HFFc6 (cell line): ENCODE results near the gene PCDHB4. TPM values are rescaled to one million over a fixed set of nuclear protein-coding genes. Genes with fewer than 3 reads are reported as not detected.
"Not testable (repeated sequence)": the region's sequence is repeated elsewhere in the genome, so short reads cannot be mapped to it uniquely, and the experiment has no call there.

Experiments used
- DNase-seq: peaks from one replicate; pipeline ENCODE4 v3.0.0-alpha.2; 2018
- H3K27ac Mint-ChIP-seq: 2 replicates; pipeline ENCODE4 v1.8.0; 2020; ENCODE audit warnings: mild to moderate bottlenecking, mixed read lengths
- H3K27me3 Mint-ChIP-seq: 2 replicates; pipeline ENCODE4 v1.8.0; 2021; ENCODE audit warnings: mild to moderate bottlenecking, moderate library complexity, mixed read lengths; ENCODE audit not compliant: insufficient read depth
- H3K36me3 Mint-ChIP-seq: 2 replicates; pipeline ENCODE4 v1.8.0; 2021; ENCODE audit warnings: low read depth, mixed read lengths
- H3K4me1 Mint-ChIP-seq: 2 replicates; pipeline ENCODE4 v1.8.0; 2020; ENCODE audit warnings: low read depth, mixed read lengths
- H3K4me3 Mint-ChIP-seq: 2 replicates; pipeline ENCODE4 v1.8.0; 2020; ENCODE audit warnings: mild to moderate bottlenecking, moderate library complexity, mixed read lengths
- H3K9me3 Mint-ChIP-seq: 2 replicates; pipeline ENCODE4 v1.8.0; 2020; ENCODE audit warnings: mild to moderate bottlenecking, mixed read lengths
- total RNA-seq, 6 experiments: library from RNA; stranded (reverse); fragmentation: NEBNext Ultra II Directional; extraction: Animal tissue kit (Norgen Biotek cat#: 25700); gene quantifications; 2 replicates in 1 of 6; 3 replicates in 5 of 6; pipeline ENCODE4 v1.2.3, GENCODE V29; 2021
- TF ChIP-seq, protein P1 (sequence below): fragments of 200-600 bp; sonication (generic); IDR thresholded peaks from 2 replicates; pipeline ENCODE4 v1.5.0; 2021; ENCODE audit warnings: antibody characterized with exemption, mild to moderate bottlenecking

PCDHB4 gene
- total RNA-seq, 6 experiments from 2014 or later: 0.24 to 0.80 (median 0.51) TPM

- H3K27me3 Mint-ChIP-seq: peaks cover 2% of the 10 kb centered on the region; the same call in 1 of the 2 replicates
- H3K9me3 Mint-ChIP-seq: peaks cover 37% of the 10 kb centered on the region
- H3K36me3 Mint-ChIP-seq: peaks cover 3% of the 10 kb centered on the region
Measured at GRCh38 chr5:141105350-141105749, 16.3 kb upstream of the PCDHB4 start.

DNA sequence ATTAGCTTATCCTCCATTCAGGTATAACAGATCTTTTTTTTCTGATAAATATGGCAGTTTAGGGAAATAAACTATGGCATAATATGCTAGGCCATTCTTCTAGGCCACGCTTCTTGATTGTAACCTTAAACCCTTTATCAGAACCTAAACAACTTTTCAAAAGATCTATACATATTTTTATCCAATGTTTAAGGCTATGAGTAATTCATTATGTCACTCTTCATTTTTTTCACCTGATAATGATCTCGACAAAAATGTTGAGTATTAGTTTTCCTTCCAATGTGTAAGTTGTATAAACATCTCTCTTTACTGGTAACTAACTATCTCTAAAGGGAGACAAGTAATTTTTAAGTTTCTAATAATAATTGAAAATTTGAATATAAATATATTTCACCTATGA, 2.4 kb upstream of the PCDHB4 start:
- Mint-ChIP-seq H3K4me3 (no peak overlapping the region), H3K27me3 (no peaks in the 10 kb centered on the region; the same call in none of the 2 replicates)
- no peak for DNase-seq

More at GRCh38 chr5:141105350-141105749, 16.3 kb upstream of the PCDHB4 start:
- no peak for DNase-seq
- no peak overlapping the region for H3K4me3 Mint-ChIP-seq
- H3K27ac Mint-ChIP-seq: no peak overlapping the region
- TF ChIP-seq, protein P1, sequence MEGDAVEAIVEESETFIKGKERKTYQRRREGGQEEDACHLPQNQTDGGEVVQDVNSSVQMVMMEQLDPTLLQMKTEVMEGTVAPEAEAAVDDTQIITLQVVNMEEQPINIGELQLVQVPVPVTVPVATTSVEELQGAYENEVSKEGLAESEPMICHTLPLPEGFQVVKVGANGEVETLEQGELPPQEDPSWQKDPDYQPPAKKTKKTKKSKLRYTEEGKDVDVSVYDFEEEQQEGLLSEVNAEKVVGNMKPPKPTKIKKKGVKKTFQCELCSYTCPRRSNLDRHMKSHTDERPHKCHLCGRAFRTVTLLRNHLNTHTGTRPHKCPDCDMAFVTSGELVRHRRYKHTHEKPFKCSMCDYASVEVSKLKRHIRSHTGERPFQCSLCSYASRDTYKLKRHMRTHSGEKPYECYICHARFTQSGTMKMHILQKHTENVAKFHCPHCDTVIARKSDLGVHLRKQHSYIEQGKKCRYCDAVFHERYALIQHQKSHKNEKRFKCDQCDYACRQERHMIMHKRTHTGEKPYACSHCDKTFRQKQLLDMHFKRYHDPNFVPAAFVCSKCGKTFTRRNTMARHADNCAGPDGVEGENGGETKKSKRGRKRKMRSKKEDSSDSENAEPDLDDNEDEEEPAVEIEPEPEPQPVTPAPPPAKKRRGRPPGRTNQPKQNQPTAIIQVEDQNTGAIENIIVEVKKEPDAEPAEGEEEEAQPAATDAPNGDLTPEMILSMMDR: no peak
- peaks cover 5% of the 10 kb centered on the region for H3K4me1 Mint-ChIP-seq

DNA sequence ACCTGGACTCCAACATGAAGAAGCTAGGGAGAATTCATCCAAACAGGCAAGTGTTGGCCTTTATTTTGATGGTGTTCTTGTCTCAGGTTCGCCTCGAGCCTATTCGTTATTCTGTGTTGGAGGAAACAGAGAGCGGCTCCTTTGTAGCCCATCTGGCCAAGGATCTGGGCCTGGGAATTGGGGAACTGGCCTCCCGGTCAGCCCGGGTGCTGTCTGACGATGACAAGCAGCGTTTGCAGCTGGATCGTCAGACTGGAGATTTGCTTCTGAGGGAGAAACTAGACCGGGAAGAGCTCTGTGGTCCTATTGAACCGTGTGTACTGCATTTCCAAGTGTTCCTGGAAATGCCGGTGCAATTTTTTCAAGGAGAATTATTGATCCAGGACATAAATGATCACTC, 367 bp downstream of the PCDHB4 start:
- H3K4me1 Mint-ChIP-seq: no peaks in the 10 kb centered on the region
- H3K27ac Mint-ChIP-seq: no peak overlapping the region
- DNase-seq: no peak
- no peaks in the 10 kb centered on the region; the same call in 1 of the 2 replicates for H3K27me3 Mint-ChIP-seq
- H3K36me3 Mint-ChIP-seq: peaks cover 7% of the 10 kb centered on the region
- peaks cover 13% of the 10 kb centered on the region for H3K9me3 Mint-ChIP-seq
- TF ChIP-seq, protein P1: no peak
- peak overlapping the region; percentile 41; the same call in 1 of the 2 replicates for H3K4me3 Mint-ChIP-seq

More for the DNA sequence above, 2.4 kb upstream of the PCDHB4 start:
- Mint-ChIP-seq H3K36me3 (peaks cover 7% of the 10 kb centered on the region), H3K4me1 (no peaks in the 10 kb centered on the region), H3K9me3 (peaks cover 35% of the 10 kb centered on the region), H3K27ac (no peak overlapping the region)
- TF ChIP-seq, protein P1: no peak

- not testable (repeated sequence) for H3K27ac Mint-ChIP-seq, H3K27me3 Mint-ChIP-seq, H3K36me3 Mint-ChIP-seq, H3K4me1 Mint-ChIP-seq, H3K4me3 Mint-ChIP-seq, DNase-seq
- peaks cover 13% of the 10 kb centered on the region for H3K9me3 Mint-ChIP-seq
Measured at GRCh38 chr5:141123396-141124135, 1.9 kb downstream of the PCDHB4 start.

DNA sequence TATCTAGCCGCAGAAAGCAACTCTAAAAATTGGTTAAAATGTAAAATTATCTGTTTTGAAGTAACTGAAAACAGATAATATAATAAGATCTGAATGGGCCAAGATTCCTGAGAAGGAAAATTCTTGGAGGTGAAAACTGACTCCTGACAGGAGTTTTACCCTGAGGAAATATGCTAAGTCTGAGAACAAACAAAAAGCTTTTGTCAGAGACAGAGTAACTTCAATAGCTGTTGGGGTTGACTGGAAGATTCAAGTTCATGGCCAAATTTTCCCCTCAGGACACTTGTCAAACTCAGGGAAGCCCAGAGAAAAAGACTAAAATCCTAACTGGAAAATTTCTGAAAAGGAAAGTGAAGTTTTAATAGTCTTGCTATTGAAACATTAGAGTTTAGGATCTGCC, 5.7 kb downstream of the PCDHB4 start:
- H3K4me1 Mint-ChIP-seq: no peaks in the 10 kb centered on the region
- no peaks in the 10 kb centered on the region; the same call in 1 of the 2 replicates for H3K27me3 Mint-ChIP-seq
- H3K9me3 Mint-ChIP-seq: peaks cover 9% of the 10 kb centered on the region
- no peak for DNase-seq
- H3K27ac Mint-ChIP-seq: no peak overlapping the region
- no peak overlapping the region for H3K4me3 Mint-ChIP-seq
- H3K36me3 Mint-ChIP-seq: peaks cover 7% of the 10 kb centered on the region
- TF ChIP-seq, protein P1: no peak

DNA sequence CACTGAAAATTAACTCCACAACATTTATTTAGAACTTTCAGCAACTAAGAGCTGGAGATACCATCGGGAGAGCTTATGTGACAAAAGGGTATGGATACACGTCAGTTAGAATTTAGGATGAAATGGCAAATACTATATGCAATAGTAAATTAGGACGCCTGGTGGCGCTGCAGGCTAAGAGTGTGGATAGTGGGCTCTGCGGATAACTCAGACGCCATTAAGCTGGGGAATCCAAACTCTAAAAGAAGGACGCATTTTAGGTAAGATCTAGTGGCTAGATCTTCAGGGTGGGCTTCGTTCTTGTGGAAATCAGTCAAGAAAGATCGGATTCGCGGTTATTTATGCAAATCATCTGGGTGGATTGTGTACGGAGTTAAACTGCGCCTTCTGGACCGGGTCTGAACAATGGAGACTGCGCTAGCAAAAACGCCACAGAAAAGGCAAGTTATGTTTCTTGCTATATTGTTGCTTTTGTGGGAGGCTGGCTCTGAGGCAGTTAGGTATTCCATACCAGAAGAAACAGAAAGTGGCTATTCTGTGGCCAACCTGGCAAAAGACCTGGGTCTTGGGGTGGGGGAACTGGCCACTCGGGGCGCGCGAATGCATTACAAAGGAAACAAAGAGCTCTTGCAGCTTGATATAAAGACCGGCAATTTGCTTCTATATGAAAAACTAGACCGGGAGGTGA, 13.6 kb downstream of the PCDHB4 start, which contains the start of gene PCDHB5:
PCDHB5 (plus strand) TSS at position 177 of the 688 bp plus-strand sequence; CDS start at position 406, 229 bp downstream.
- Mint-ChIP-seq H3K36me3 (peaks cover 10% of the 10 kb centered on the region), H3K27ac (no peak within 1 kb of the TSS), H3K4me1 (no peaks in the 10 kb centered on the region), H3K9me3 (peaks cover 14% of the 10 kb centered on the region), H3K27me3 (no peaks in the 10 kb centered on the region), H3K4me3 (peak within 1 kb of the TSS; percentile 82)
- DNase-seq: no peak
- TF ChIP-seq, protein P1: peak; percentile 68
